Left lung (tissue), 10 donors: ENCODE data around the gene PRKCE. TPM values are rescaled to one million over a fixed set of nuclear protein-coding genes. Genes with fewer than 3 reads are reported as not detected.

Experiments
- ATAC-seq: fragments of 200-7000 bp; cut with Tn5 transposase; one replicate; pipeline ENCODE4 v1.9.1; 2020; ENCODE audit warnings: moderate library complexity
- DNase-seq, 4 donors: peaks; one replicate each; pipeline ENCODE4 v3.0.0-alpha.2; 2013 to 2020
- H3K27ac ChIP-seq, 2 donors: fragments of 200-600 bp; sonication (generic) in 1 of 2; one replicate each; pipeline versions ENCODE4 v1.5.0 to v1.8.0; 2020 to 2021
- H3K27me3 ChIP-seq, 2 donors: fragments of 200-600 bp; sonication (generic) in 1 of 2; one replicate each; pipeline versions ENCODE4 v1.5.0 to v1.8.0; 2020 to 2021
- H3K36me3 ChIP-seq, 2 donors: fragments of 200-600 bp; sonication (generic) in 1 of 2; one replicate each; pipeline versions ENCODE4 v1.5.0 to v1.8.0; 2020 to 2021
- H3K4me1 ChIP-seq, 2 donors: fragments of 200-600 bp; one replicate each; pipeline ENCODE4 v1.8.0; 2021
- H3K4me3 ChIP-seq, 2 donors: fragments of 200-600 bp; sonication (generic) in 1 of 2; one replicate each; pipeline versions ENCODE4 v1.5.0 to v1.8.0; 2020 to 2021; ENCODE audit warnings: mild to moderate bottlenecking in 1 of 2
- H3K9me3 ChIP-seq, 2 donors: fragments of 200-600 bp; sonication (generic) in 1 of 2; one replicate each; pipeline versions ENCODE4 v1.5.0 to v1.8.0; 2020 to 2021
- intact Hi-C, 2 donors: fragments of 100-400 bp; cut with DNase I; formaldehyde crosslinking; loops; one replicate each; pipeline versions ENCODE4 v1.11.2 to v1.14.2; 2022
- polyA plus RNA-seq, 6 donors: library from polyadenylated mRNA; unstranded; fragments of 120-200 nt; gene quantifications; one replicate each; pipeline ENCODE4 v1.2.1, GENCODE V29; 2013; ENCODE audit not compliant: insufficient read length in 6 of 6
- total RNA-seq, 2 donors: library from RNA; stranded (reverse); fragmentation: NEBNext Ultra II Directional; extraction: Animal tissue kit (Norgen Biotek cat#: 25700); gene quantifications; one replicate each; pipeline ENCODE4 v1.2.1, GENCODE V29; 2021
- TF ChIP-seq, protein P1 (sequence below), 2 donors: fragments of 200-600 bp; sonication (generic) in 1 of 2; IDR thresholded peaks; one replicate each; pipeline versions ENCODE4 v1.5.0 to v1.8.0; 2021; ENCODE audit warnings: antibody characterized with exemption in 2 of 2
- donor health status: DM: no; HTN: yes; CAD: no.
- donor health status: DM: no; HTN: no; CAD: no.

PRKCE gene
- total and polyA plus RNA-seq, 8 donors, result 12.0 to 56.9 (median 14.7) TPM

DNA sequence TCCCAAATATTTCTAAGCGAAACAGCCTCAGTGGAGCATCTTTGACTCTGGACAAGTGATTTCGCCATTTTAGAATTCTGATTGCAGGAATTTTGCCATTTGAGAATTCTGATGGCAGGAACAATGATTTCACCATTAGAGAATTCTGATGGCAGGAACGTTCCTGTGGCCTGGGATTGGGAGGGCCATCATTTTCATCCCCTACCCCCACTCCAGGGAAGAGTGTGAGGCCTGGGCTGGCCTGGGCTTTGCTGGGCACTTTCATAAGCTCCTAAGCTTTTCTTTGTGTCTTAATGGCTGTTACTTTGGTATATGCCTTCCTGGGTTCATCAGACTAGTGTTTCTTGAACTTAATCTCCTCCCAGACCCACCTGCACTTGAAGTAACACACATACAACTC, 516.4 kb downstream of the PRKCE start:
- DNase-seq (no peak), ATAC-seq (no peak)
- Histone ChIP-seq H3K27ac (no peak overlapping the region), H3K4me1 (peaks cover 15 to 16% of the 10 kb centered on the region in 2 donors), H3K4me3 (no peak overlapping the region), H3K9me3 (no peaks in the 10 kb centered on the region), H3K36me3 (no peaks in the 10 kb centered on the region), H3K27me3 (no peaks in the 10 kb centered on the region)
- intact Hi-C loops, result no loop called here
- TF ChIP-seq, protein P1, sequence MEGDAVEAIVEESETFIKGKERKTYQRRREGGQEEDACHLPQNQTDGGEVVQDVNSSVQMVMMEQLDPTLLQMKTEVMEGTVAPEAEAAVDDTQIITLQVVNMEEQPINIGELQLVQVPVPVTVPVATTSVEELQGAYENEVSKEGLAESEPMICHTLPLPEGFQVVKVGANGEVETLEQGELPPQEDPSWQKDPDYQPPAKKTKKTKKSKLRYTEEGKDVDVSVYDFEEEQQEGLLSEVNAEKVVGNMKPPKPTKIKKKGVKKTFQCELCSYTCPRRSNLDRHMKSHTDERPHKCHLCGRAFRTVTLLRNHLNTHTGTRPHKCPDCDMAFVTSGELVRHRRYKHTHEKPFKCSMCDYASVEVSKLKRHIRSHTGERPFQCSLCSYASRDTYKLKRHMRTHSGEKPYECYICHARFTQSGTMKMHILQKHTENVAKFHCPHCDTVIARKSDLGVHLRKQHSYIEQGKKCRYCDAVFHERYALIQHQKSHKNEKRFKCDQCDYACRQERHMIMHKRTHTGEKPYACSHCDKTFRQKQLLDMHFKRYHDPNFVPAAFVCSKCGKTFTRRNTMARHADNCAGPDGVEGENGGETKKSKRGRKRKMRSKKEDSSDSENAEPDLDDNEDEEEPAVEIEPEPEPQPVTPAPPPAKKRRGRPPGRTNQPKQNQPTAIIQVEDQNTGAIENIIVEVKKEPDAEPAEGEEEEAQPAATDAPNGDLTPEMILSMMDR (IDR thresholded peaks at IDR 0.05), result no peak

DNA sequence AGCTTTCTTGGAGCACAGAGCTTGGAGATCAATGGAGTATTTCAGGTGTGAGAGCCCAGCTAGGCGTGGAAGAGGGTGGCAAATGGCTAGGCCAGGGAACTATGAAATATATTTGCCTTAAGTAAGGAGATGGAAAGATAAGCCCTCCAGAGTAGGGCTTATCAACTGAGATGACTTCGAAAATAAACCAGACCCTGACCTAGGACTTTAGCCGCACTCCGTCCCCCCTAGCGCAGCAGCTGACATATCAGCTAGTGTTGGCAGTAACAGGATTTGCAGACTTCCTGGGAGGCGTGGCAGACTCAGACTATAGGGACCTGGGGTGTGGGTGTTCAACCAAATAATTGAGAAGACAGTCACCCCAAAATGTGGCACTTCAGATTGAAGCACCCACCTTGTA, 518.0 kb downstream of the PRKCE start:
- no peak overlapping the region for H3K27ac ChIP-seq
- DNase-seq, result no peak
- intact Hi-C loops, result no loop called here
- TF ChIP-seq, protein P1 (IDR thresholded peaks at IDR 0.05), result no peak
- H3K27me3 ChIP-seq, result no peaks in the 10 kb centered on the region
- no peaks in the 10 kb centered on the region for H3K36me3 ChIP-seq
- H3K4me3 ChIP-seq, result no peak overlapping the region
- ATAC-seq, result no peak
- H3K9me3 ChIP-seq, result no peaks in the 10 kb centered on the region
- peaks cover 4 to 14% of the 10 kb centered on the region in 2 donors for H3K4me1 ChIP-seq

DNA sequence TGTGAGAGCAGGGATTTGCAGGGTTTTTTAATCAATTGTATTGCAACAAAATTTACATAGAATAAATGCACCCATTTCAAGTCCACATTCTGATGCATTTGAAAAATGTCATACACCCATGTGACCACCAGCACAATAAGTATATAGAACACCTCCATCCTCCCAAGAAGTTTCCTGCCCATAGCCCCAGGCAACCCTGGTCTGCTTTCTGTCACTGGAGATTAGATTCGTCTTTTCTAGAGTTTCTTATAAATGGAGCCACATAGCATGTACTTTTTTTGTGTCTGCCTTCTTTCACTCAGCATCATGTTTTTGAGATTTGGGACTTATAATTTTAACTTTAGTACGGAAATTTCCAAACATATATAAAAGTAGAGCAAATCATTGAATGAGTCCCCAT, 518.6 kb downstream of the PRKCE start:
- Histone ChIP-seq H3K9me3 (no peaks in the 10 kb centered on the region), H3K27me3 (no peaks in the 10 kb centered on the region), H3K4me1 (peaks cover 2 to 9% of the 10 kb centered on the region in 2 donors), H3K36me3 (no peaks in the 10 kb centered on the region), H3K27ac (no peak overlapping the region), H3K4me3 (no peak overlapping the region)
- intact Hi-C loops, result no loop called here
- no peak for DNase-seq
- TF ChIP-seq, protein P1 (IDR thresholded peaks at IDR 0.05), result no peak
- no peak for ATAC-seq

DNA sequence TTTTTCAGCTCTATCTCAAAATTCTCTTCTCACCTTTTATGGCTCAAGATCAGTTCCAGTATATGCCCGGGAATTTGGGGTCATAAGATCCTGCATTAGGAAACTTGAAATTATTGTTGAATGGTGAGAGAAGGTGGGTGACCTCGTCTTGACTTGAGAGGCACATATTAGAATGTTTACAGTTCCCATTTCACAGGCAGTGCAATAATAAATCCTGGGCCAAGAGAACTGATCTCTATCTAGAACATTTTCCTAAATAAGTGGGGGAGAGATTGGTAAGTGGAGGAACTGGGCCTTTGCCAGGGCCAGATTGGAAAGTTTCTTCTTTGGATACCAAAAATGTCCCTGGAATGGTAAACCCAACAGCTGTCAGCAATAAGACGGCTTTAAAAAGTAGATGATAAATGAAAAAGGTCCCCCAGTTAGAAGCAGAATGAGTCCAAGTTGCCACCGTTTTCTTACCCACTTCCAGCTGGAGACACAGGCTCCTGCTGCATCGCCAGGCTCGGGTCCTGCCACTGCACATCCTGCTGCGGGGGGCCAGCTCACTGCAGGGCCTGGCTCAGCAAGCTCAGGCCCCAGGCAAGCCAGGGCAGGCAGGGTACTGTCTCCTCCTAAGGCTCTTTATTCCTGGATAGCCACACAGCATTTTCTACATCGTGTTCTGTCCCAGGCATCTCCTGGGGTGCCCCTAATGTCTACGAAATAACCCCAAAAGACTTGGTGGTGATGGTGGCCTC, 519.3 kb downstream of the PRKCE start:
- Histone ChIP-seq H3K27ac (peak overlapping the region; percentile 29 to 53), H3K4me1 (peaks cover 4 to 7% of the 10 kb centered on the region in 2 donors), H3K27me3 (no peaks in the 10 kb centered on the region), H3K36me3 (no peaks in the 10 kb centered on the region), H3K4me3 (no peak overlapping the region), H3K9me3 (no peaks in the 10 kb centered on the region)
- TF ChIP-seq, protein P1 (IDR thresholded peaks at IDR 0.05), result no peak
- DNase-seq (no peak), ATAC-seq (no peak)
- intact Hi-C loops, result no loop called here

DNA sequence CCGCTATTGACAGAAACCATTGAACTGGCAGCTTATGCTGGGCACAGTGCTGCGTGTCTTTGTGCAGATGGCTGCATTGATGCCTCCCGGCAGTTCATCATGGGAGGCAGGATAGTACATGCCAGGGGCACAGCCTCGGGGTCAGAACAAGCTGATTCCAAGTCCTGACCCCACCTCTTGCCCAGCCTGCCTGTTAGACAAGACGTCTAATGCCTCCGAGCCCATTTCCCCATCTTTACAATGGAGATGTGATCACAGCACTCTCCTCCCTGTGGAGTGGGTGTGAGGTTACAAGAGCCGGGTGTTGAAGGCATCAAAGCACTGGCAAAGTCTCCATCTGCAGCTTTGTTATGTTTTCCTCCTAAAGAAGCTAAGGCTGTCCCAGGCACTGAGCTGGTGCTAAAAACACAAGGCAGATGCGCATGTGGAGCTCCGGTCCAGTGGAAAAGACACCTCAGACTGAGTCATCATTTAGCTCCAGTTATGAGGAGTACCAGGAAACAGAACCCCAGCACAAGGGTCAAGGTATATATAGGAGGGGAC, 520.0 kb downstream of the PRKCE start:
- peak in 2 of 4 donors; percentile 94 to 95 for DNase-seq
- peak overlapping the region; percentile 29 to 55 for H3K27ac ChIP-seq
- intact Hi-C loops, result no loop called here
- peaks cover 4 to 7% of the 10 kb centered on the region in 2 donors for H3K4me1 ChIP-seq
- peak; percentile 67 for ATAC-seq
- H3K9me3 ChIP-seq, result no peaks in the 10 kb centered on the region
- TF ChIP-seq, protein P1 (IDR thresholded peaks at IDR 0.05), result no peak
- H3K4me3 ChIP-seq, result no peak overlapping the region
- H3K27me3 ChIP-seq, result no peaks in the 10 kb centered on the region
- H3K36me3 ChIP-seq, result no peaks in the 10 kb centered on the region
